ENCODE data around the gene PHTF1.

- TF ChIP-seq POLR2AphosphoS5 (IDR thresholded peaks at IDR 0.05) (peak; percentile 3), CTCF (IDR thresholded peaks at IDR 0.05) (no peak)
Measured at GRCh38 chr1:113759333-113760101, at the start of gene PHTF1.

Measured in prostate gland (tissue), 2 donors.